HEK293 (cell line): ENCODE measurements around the gene PIM3.
A peak's percentile ranks its signal among the peaks of the same experiment; 100 is the strongest.

Experiments
- SCRT2 ChIP-seq: fragments of 450-650 bp; formaldehyde crosslinking; IDR thresholded peaks from 2 replicates; pipeline ENCODE4 v1.5.1; 2016; ENCODE audit warnings: missing biosample characterization, missing genetic modification characterization
- SETDB1 ChIP-seq: IDR thresholded peaks from one replicate; pipeline ENCODE4 v1.6.1; 2017; ENCODE audit warnings: mild to moderate bottlenecking, low read length, moderate library complexity, mixed read lengths; ENCODE audit not compliant: insufficient read length
- ZBTB17 ChIP-seq: fragments of 450-650 bp; formaldehyde crosslinking; IDR thresholded peaks from 2 replicates; pipeline ENCODE4 v1.5.1; 2016; ENCODE audit warnings: missing biosample characterization, missing genetic modification characterization
- ZBTB21 ChIP-seq: fragments of 450-650 bp; formaldehyde crosslinking; IDR thresholded peaks from 2 replicates; pipeline ENCODE4 v1.5.1; 2017; ENCODE audit warnings: missing biosample characterization, missing genetic modification characterization
- ZEB2 ChIP-seq: fragments of 450-650 bp; formaldehyde crosslinking; IDR thresholded peaks from 2 replicates; pipeline ENCODE4 v1.5.1; 2016; ENCODE audit warnings: missing biosample characterization, missing genetic modification characterization
- ZFP69B ChIP-seq: fragments of 450-650 bp; formaldehyde crosslinking; IDR thresholded peaks from 2 replicates; pipeline ENCODE4 v1.5.1; 2016; ENCODE audit warnings: missing biosample characterization, missing genetic modification characterization
- ZNF121 ChIP-seq: fragments of 450-650 bp; formaldehyde crosslinking; IDR thresholded peaks from 2 replicates; pipeline ENCODE4 v1.5.1; 2016; ENCODE audit warnings: missing biosample characterization, missing genetic modification characterization
- ZNF19 ChIP-seq: fragments of 450-650 bp; formaldehyde crosslinking; IDR thresholded peaks from 2 replicates; pipeline ENCODE4; 2016; ENCODE audit warnings: missing biosample characterization, missing genetic modification characterization, low read depth
- ZNF324 ChIP-seq: fragments of 450-650 bp; formaldehyde crosslinking; IDR thresholded peaks from 2 replicates; pipeline ENCODE4 v1.5.1; 2016; ENCODE audit warnings: missing biosample characterization, missing genetic modification characterization
- ZNF510 ChIP-seq: fragments of 450-650 bp; formaldehyde crosslinking; IDR thresholded peaks from 2 replicates; pipeline ENCODE4 v1.5.1; 2018; ENCODE audit warnings: mild to moderate bottlenecking, missing genetic modification characterization, missing biosample characterization; ENCODE audit not compliant: insufficient replicate concordance
- ZNF544 ChIP-seq: fragments of 450-650 bp; formaldehyde crosslinking; IDR thresholded peaks from 2 replicates; pipeline ENCODE4 v1.5.0; 2017; ENCODE audit warnings: missing biosample characterization, missing genetic modification characterization
- ZNF555 ChIP-seq: fragments of 450-650 bp; formaldehyde crosslinking; conservative IDR thresholded peaks from 2 replicates; pipeline ENCODE4 v1.5.1; 2017; ENCODE audit warnings: missing biosample characterization, mild to moderate bottlenecking, missing genetic modification characterization, inconsistent platforms
- ZNF560 ChIP-seq: fragments of 450-650 bp; formaldehyde crosslinking; IDR thresholded peaks from 2 replicates; pipeline ENCODE4 v1.5.1; 2017; ENCODE audit warnings: missing biosample characterization, missing genetic modification characterization, borderline replicate concordance
- ZNF610 ChIP-seq: fragments of 450-650 bp; formaldehyde crosslinking; IDR thresholded peaks from 2 replicates; pipeline ENCODE4 v1.5.1; 2016; ENCODE audit warnings: missing biosample characterization, missing genetic modification characterization, borderline replicate concordance
- ZNF654 ChIP-seq: fragments of 450-650 bp; formaldehyde crosslinking; IDR thresholded peaks from 2 replicates; pipeline ENCODE4 v1.5.1; 2016; ENCODE audit warnings: low read depth, missing biosample characterization, missing genetic modification characterization
- ZNF660 ChIP-seq: fragments of 450-650 bp; IDR thresholded peaks from 2 replicates; pipeline ENCODE4 v1.5.1; 2018; ENCODE audit warnings: missing biosample characterization, mild to moderate bottlenecking, missing genetic modification characterization
- ZNF677 ChIP-seq: fragments of 450-650 bp; IDR thresholded peaks from 2 replicates; pipeline ENCODE4 v1.5.0; 2018; ENCODE audit warnings: missing biosample characterization, mild to moderate bottlenecking, missing genetic modification characterization, moderate library complexity
- TF ChIP-seq, protein P1 (sequence below): fragments of 450-650 bp; formaldehyde crosslinking; optimal IDR thresholded peaks from 2 replicates; pipeline ENCODE3; 2016; ENCODE audit warnings: missing biosample characterization, mild to moderate bottlenecking, missing genetic modification characterization
- TF ChIP-seq, protein P2 (sequence below): fragments of 450-650 bp; formaldehyde crosslinking; IDR thresholded peaks from 2 replicates; pipeline ENCODE4 v1.5.1; 2016; ENCODE audit warnings: missing biosample characterization, missing genetic modification characterization
- TF ChIP-seq, protein P3 (sequence below): fragments of 450-650 bp; formaldehyde crosslinking; IDR thresholded peaks from 2 replicates; pipeline ENCODE4 v1.5.1; 2016; ENCODE audit warnings: missing biosample characterization, missing genetic modification characterization
- TF ChIP-seq, protein P4 (sequence below): fragments of 450-650 bp; formaldehyde crosslinking; IDR thresholded peaks from 2 replicates; pipeline ENCODE4 v1.5.1; 2016; ENCODE audit warnings: missing biosample characterization, missing genetic modification characterization
- TF ChIP-seq, protein P5 (sequence below): fragments of 450-650 bp; formaldehyde crosslinking; IDR thresholded peaks from 2 replicates; pipeline ENCODE4 v1.5.1; 2016; ENCODE audit warnings: missing biosample characterization, missing genetic modification characterization
- TF ChIP-seq, protein P6 (sequence below): fragments of 450-650 bp; formaldehyde crosslinking; conservative IDR thresholded peaks from 2 replicates; pipeline ENCODE4 v1.5.1; 2016; ENCODE audit warnings: low read depth, missing biosample characterization, missing genetic modification characterization
- TF ChIP-seq, protein P7 (sequence below): fragments of 450-650 bp; IDR thresholded peaks from 2 replicates; pipeline ENCODE4 v1.5.1; 2018; ENCODE audit warnings: missing biosample characterization, missing genetic modification characterization

PIM3 gene

DNA sequence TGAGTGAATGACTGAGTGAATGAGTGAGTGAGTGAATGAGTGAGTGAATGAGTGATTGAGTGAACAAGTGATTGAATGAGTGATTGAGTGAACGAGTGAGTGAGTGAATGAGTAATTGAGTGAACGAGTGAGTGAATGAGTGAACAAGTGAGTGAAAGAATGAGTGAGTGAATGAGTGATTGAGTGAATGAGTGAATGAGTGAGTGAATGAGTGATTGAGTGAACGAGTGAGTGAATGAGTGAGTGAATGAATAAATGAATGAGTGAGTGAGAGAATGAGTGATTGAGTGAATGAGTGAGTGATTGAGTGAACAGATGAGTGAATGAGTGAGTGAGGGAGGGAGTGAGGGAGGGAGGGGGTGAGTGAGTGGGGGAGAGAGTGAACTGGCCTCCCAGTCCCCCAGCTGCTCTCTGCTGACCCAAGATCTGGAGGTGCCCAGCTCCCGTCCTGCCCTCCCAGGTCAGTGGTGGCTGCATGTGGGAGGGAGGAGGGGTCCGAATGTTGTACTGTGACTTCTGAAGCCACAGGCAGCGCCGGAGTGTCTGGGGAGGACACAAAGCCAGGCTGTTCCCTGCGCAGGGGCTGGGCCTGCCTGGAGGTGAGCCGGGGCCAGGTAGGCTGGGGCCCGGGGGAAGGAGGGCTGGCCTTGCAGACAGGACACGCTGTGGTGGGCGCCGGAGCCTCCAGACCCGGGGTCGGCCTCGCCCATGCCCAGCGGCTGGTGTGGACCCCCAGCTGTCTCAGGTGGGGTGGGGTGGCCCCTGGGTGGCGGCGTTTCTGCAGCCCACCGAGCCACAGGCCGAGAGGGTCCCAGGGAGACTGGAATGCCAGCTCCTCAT is 17.8 kb upstream of the PIM3 start (continued):
- TF ChIP-seq, protein P1, sequence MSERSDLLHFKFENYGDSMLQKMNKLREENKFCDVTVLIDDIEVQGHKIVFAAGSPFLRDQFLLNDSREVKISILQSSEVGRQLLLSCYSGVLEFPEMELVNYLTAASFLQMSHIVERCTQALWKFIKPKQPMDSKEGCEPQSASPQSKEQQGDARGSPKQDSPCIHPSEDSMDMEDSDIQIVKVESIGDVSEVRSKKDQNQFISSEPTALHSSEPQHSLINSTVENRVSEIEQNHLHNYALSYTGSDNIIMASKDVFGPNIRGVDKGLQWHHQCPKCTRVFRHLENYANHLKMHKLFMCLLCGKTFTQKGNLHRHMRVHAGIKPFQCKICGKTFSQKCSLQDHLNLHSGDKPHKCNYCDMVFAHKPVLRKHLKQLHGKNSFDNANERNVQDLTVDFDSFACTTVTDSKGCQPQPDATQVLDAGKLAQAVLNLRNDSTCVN (tag by site-specific recombination): no peak
- TF ChIP-seq ZFP69B (tag by site-specific recombination) (no peak), ZNF510 (tag by site-specific recombination) (no peak), ZNF654 (tag by site-specific recombination) (no peak), ZNF324 (tag by site-specific recombination) (no peak), ZBTB17 (no peak), ZNF560 (tag by site-specific recombination) (no peak), ZNF660 (no peak), ZNF19 (no peak), ZBTB21 (tag by site-specific recombination) (no peak), ZNF121 (no peak), SETDB1 (no peak), ZNF555 (tag by site-specific recombination) (no peak), ZEB2 (tag by site-specific recombination) (no peak), ZNF544 (tag by site-specific recombination) (no peak), ZNF610 (no peak), ZNF677 (tag by site-specific recombination) (no peak), SCRT2 (tag by site-specific recombination) (no peak)
- TF ChIP-seq, protein P2, sequence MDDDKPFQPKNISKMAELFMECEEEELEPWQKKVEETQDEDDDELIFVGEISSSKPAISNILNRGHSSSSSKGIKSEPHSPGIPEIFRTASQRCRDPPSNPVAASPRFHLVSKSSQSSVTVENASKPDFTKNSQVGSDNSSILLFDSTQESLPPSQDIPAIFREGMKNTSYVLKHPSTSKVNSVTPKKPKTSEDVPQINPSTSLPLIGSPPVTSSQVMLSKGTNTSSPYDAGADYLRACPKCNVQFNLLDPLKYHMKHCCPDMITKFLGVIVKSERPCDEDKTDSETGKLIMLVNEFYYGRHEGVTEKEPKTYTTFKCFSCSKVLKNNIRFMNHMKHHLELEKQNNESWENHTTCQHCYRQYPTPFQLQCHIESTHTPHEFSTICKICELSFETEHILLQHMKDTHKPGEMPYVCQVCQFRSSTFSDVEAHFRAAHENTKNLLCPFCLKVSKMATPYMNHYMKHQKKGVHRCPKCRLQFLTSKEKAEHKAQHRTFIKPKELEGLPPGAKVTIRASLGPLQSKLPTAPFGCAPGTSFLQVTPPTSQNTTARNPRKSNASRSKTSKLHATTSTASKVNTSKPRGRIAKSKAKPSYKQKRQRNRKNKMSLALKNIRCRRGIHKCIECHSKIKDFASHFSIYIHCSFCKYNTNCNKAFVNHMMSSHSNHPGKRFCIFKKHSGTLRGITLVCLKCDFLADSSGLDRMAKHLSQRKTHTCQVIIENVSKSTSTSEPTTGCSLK: no peak
- TF ChIP-seq, protein P3, sequence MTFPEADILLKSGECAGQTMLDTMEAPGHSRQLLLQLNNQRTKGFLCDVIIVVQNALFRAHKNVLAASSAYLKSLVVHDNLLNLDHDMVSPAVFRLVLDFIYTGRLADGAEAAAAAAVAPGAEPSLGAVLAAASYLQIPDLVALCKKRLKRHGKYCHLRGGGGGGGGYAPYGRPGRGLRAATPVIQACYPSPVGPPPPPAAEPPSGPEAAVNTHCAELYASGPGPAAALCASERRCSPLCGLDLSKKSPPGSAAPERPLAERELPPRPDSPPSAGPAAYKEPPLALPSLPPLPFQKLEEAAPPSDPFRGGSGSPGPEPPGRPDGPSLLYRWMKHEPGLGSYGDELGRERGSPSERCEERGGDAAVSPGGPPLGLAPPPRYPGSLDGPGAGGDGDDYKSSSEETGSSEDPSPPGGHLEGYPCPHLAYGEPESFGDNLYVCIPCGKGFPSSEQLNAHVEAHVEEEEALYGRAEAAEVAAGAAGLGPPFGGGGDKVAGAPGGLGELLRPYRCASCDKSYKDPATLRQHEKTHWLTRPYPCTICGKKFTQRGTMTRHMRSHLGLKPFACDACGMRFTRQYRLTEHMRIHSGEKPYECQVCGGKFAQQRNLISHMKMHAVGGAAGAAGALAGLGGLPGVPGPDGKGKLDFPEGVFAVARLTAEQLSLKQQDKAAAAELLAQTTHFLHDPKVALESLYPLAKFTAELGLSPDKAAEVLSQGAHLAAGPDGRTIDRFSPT (tag by site-specific recombination): 0 out of 2 replicates have a peak, but pooled peaks have one; percentile 16
- TF ChIP-seq, protein P4, sequence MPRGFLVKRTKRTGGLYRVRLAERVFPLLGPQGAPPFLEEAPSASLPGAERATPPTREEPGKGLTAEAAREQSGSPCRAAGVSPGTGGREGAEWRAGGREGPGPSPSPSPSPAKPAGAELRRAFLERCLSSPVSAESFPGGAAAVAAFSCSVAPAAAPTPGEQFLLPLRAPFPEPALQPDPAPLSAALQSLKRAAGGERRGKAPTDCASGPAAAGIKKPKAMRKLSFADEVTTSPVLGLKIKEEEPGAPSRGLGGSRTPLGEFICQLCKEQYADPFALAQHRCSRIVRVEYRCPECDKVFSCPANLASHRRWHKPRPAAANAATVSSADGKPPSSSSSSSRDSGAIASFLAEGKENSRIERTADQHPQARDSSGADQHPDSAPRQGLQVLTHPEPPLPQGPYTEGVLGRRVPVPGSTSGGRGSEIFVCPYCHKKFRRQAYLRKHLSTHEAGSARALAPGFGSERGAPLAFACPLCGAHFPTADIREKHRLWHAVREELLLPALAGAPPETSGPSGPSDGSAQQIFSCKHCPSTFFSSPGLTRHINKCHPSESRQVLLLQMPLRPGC (tag by site-specific recombination): no peak
- TF ChIP-seq, protein P5, sequence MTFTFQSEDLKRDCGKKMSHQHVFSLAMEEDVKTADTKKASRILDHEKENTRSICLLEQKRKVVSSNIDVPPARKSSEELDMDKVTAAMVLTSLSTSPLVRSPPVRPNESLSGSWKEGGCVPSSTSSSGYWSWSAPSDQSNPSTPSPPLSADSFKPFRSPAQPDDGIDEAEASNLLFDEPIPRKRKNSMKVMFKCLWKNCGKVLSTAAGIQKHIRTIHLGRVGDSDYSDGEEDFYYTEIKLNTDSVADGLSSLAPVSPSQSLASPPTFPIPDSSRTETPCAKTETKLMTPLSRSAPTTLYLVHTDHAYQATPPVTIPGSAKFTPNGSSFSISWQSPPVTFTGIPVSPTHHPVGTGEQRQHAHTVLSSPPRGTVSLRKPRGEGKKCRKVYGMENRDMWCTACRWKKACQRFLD (tag by site-specific recombination): no peak
- TF ChIP-seq, protein P6, sequence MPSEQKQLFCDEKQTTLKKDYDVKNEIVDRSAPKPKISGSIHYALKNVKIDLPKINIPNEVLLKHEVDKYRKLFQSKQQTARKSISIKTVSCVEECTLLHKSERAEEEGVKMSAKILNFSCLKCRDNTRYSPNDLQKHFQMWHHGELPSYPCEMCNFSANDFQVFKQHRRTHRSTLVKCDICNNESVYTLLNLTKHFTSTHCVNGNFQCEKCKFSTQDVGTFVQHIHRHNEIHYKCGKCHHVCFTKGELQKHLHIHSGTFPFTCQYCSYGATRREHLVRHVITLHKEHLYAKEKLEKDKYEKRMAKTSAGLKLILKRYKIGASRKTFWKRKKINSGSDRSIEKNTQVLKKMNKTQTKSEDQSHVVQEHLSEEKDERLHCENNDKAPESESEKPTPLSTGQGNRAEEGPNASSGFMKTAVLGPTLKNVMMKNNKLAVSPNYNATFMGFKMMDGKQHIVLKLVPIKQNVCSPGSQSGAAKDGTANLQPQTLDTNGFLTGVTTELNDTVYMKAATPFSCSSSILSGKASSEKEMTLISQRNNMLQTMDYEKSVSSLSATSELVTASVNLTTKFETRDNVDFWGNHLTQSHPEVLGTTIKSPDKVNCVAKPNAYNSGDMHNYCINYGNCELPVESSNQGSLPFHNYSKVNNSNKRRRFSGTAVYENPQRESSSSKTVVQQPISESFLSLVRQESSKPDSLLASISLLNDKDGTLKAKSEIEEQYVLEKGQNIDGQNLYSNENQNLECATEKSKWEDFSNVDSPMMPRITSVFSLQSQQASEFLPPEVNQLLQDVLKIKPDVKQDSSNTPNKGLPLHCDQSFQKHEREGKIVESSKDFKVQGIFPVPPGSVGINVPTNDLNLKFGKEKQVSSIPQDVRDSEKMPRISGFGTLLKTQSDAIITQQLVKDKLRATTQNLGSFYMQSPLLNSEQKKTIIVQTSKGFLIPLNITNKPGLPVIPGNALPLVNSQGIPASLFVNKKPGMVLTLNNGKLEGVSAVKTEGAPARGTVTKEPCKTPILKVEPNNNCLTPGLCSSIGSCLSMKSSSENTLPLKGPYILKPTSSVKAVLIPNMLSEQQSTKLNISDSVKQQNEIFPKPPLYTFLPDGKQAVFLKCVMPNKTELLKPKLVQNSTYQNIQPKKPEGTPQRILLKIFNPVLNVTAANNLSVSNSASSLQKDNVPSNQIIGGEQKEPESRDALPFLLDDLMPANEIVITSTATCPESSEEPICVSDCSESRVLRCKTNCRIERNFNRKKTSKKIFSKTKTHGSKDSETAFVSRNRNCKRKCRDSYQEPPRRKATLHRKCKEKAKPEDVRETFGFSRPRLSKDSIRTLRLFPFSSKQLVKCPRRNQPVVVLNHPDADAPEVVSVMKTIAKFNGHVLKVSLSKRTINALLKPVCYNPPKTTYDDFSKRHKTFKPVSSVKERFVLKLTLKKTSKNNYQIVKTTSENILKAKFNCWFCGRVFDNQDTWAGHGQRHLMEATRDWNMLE (tag by site-specific recombination): no peak
- TF ChIP-seq, protein P7, sequence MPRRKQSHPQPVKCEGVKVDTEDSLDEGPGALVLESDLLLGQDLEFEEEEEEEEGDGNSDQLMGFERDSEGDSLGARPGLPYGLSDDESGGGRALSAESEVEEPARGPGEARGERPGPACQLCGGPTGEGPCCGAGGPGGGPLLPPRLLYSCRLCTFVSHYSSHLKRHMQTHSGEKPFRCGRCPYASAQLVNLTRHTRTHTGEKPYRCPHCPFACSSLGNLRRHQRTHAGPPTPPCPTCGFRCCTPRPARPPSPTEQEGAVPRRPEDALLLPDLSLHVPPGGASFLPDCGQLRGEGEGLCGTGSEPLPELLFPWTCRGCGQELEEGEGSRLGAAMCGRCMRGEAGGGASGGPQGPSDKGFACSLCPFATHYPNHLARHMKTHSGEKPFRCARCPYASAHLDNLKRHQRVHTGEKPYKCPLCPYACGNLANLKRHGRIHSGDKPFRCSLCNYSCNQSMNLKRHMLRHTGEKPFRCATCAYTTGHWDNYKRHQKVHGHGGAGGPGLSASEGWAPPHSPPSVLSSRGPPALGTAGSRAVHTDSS (tag by site-specific recombination): no peak
